Loucy (cell line): ENCODE results near the gene AK3.

ENCODE experiments used
- H2AFZ ChIP-seq: fragments of 200-600 bp; sonication (generic); 2 replicates; pipeline ENCODE4 v1.6.0; 2016; ENCODE audit warnings: antibody characterized with exemption, mild to moderate bottlenecking, low read length, moderate library complexity
- H3F3A ChIP-seq: fragments of 200-600 bp; 2 replicates; pipeline ENCODE4 v1.6.0; 2016; ENCODE audit warnings: antibody characterized with exemption, low read depth, mild to moderate bottlenecking
- H3K27me3 ChIP-seq: fragments of 200-600 bp; sonication (generic); 2 replicates; pipeline ENCODE4 v1.6.1; 2014; ENCODE audit warnings: low read length, mild to moderate bottlenecking; ENCODE audit not compliant: insufficient read depth, poor library complexity, severe bottlenecking
- H3K36me3 ChIP-seq: fragments of 200-600 bp; sonication (generic); 2 replicates; pipeline ENCODE4 v1.6.1; 2016; ENCODE audit warnings: low read length; ENCODE audit not compliant: insufficient read depth
- H3K4me1 ChIP-seq: fragments of 200-600 bp; sonication (generic); 2 replicates; pipeline ENCODE4 v1.5.1; 2014; ENCODE audit warnings: low read length, mild to moderate bottlenecking; ENCODE audit not compliant: insufficient read depth, poor library complexity, severe bottlenecking
- H3K4me2 ChIP-seq: fragments of 200-600 bp; sonication (generic); 2 replicates; pipeline ENCODE4 v1.6.0; 2014; ENCODE audit warnings: antibody characterized with exemption, low read length, low read depth, mild to moderate bottlenecking; ENCODE audit not compliant: poor library complexity, severe bottlenecking
- H3K4me3 ChIP-seq: fragments of 200-600 bp; sonication (generic); 2 replicates; pipeline ENCODE4 v1.5.1; 2014; ENCODE audit warnings: low read length, mild to moderate bottlenecking, mixed read lengths; ENCODE audit not compliant: poor library complexity, severe bottlenecking
- H3K79me2 ChIP-seq: fragments of 200-600 bp; sonication (generic); 2 replicates; pipeline ENCODE4 v1.6.1; 2014; ENCODE audit warnings: low read length; ENCODE audit not compliant: insufficient read depth
- H3K9ac ChIP-seq: fragments of 200-600 bp; sonication (generic); 2 replicates; pipeline ENCODE4 v1.6.0; 2014; ENCODE audit warnings: mild to moderate bottlenecking, low read depth, low read length, moderate library complexity; ENCODE audit not compliant: poor library complexity, severe bottlenecking
- H3K9me2 ChIP-seq: fragments of 200-600 bp; sonication (generic); replicated peaks from 2 replicates; pipeline ENCODE4 v1.6.1; 2016; ENCODE audit warnings: low read depth, low read length, mixed read lengths
- H3K9me3 ChIP-seq: fragments of 200-600 bp; sonication (generic); 2 replicates; pipeline ENCODE4 v1.6.1; 2014; ENCODE audit warnings: mild to moderate bottlenecking, antibody characterized with exemption, low read length, low read depth; ENCODE audit not compliant: insufficient read depth
- H4K20me1 ChIP-seq: fragments of 200-600 bp; sonication (generic); 2 replicates; pipeline ENCODE4 v1.6.0; 2014; ENCODE audit warnings: antibody characterized with exemption, low read length, mild to moderate bottlenecking; ENCODE audit not compliant: insufficient read depth, poor library complexity, severe bottlenecking
- CTCF ChIP-seq: fragments of 200-600 bp; sonication (generic); conservative IDR thresholded peaks from 2 replicates; pipeline ENCODE4 v1.5.1; 2014; ENCODE audit warnings: mild to moderate bottlenecking, antibody characterized with exemption, low read length
- EZH2phosphoT487 ChIP-seq: fragments of 200-600 bp; IDR thresholded peaks from 2 replicates; pipeline ENCODE4 v1.6.1; 2018; ENCODE audit warnings: antibody characterized with exemption, mild to moderate bottlenecking, moderate library complexity, borderline replicate concordance

The AK3 gene

DNA sequence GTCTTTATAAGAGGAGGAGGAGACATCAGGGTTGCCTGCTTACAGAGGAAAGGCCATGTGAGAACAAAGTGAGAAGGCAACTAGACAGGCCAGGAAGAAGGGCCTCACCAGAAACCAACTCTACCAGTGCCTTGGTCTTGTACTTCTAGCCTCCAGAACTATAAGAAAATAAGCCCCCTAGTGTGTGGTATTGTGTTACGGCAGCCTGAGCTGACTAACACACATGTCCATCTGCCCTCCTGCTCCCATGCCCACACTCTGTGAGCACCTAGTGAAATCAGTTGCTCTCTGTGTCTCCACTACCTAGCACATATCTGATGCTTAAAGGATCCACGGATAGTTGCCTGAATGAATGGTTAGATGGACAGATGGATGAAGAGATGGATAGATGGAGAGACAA, 6.9 kb downstream of the AK3 start:
- peaks cover 79% of the 10 kb centered on the region for H3K79me2 ChIP-seq
- no peaks in the 10 kb centered on the region for H3K9me3 ChIP-seq
- peak overlapping the region; percentile 30 for H3K4me2 ChIP-seq
- no peak overlapping the region for H2AFZ ChIP-seq
- no peak for TF ChIP-seq EZH2phosphoT487
- no peak for TF ChIP-seq CTCF
- H3K4me1 ChIP-seq = peaks cover 29% of the 10 kb centered on the region
- H3K9me2 ChIP-seq = no peaks in the 10 kb centered on the region
- H4K20me1 ChIP-seq = peaks cover 22% of the 10 kb centered on the region
- no peak overlapping the region for H3K4me3 ChIP-seq
- no peaks in the 10 kb centered on the region for H3F3A ChIP-seq
- no peaks in the 10 kb centered on the region for H3K27me3 ChIP-seq
- H3K36me3 ChIP-seq = no peaks in the 10 kb centered on the region
- H3K9ac ChIP-seq = no peak overlapping the region

DNA sequence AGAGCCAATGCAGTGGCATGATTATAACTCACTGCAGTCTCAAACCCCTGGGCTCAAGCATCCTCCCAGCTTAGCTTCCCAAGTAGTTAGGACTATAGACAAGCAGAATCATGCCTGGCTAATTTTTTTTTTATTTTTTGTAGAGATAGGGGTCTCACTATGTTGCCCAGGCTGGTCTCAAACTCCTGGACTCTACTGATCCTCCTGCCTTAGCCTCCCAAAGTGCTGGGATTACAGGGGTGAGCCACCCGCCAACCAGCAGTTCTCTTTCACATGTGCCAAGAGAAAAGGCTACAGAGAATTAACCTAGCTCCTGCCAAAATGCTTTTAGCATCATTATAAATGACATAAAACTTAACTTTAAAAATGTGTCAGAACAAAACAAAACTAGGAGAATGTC, 8.1 kb downstream of the AK3 start:
- no peaks in the 10 kb centered on the region for H3K36me3 ChIP-seq
- TF ChIP-seq EZH2phosphoT487 (no peak), CTCF (no peak)
- H3K9ac ChIP-seq = no peak overlapping the region
- no peaks in the 10 kb centered on the region for H3F3A ChIP-seq
- no peaks in the 10 kb centered on the region for H3K9me3 ChIP-seq
- H3K4me2 ChIP-seq = peak overlapping the region; percentile 4
- no peaks in the 10 kb centered on the region for H3K9me2 ChIP-seq
- no peak overlapping the region for H2AFZ ChIP-seq
- H3K79me2 ChIP-seq = peaks cover 68% of the 10 kb centered on the region
- peaks cover 23% of the 10 kb centered on the region for H3K4me1 ChIP-seq
- H3K27me3 ChIP-seq = no peaks in the 10 kb centered on the region
- no peak overlapping the region for H3K4me3 ChIP-seq
- H4K20me1 ChIP-seq = peaks cover 14% of the 10 kb centered on the region

- Histone ChIP-seq H3K9ac (no peak overlapping the region), H3K9me3 (no peaks in the 10 kb centered on the region), H3K4me1 (no peaks in the 10 kb centered on the region), H2AFZ (no peak overlapping the region), H3K4me3 (no peak overlapping the region), H4K20me1 (peaks cover 6% of the 10 kb centered on the region), H3K36me3 (peaks cover 3% of the 10 kb centered on the region; the same call in 1 of the 2 replicates), H3K79me2 (peaks cover 36% of the 10 kb centered on the region), H3K27me3 (no peaks in the 10 kb centered on the region), H3K9me2 (no peaks in the 10 kb centered on the region), H3F3A (no peaks in the 10 kb centered on the region), H3K4me2 (no peak overlapping the region)
- TF ChIP-seq CTCF (no peak), EZH2phosphoT487 (no peak)
Observed at GRCh38 chr9:4727593-4727992, 13.4 kb downstream of the AK3 start.
